ENCODE measurements around the gene KRTAP5-10. TPM values are rescaled to one million over a fixed set of nuclear protein-coding genes. Genes with fewer than 3 reads are reported as not detected.

KRTAP5-10 gene
- polyA plus RNA-seq, 1 of the 3 experiments (the other 2 are of a cell fraction), result not detected

DNA sequence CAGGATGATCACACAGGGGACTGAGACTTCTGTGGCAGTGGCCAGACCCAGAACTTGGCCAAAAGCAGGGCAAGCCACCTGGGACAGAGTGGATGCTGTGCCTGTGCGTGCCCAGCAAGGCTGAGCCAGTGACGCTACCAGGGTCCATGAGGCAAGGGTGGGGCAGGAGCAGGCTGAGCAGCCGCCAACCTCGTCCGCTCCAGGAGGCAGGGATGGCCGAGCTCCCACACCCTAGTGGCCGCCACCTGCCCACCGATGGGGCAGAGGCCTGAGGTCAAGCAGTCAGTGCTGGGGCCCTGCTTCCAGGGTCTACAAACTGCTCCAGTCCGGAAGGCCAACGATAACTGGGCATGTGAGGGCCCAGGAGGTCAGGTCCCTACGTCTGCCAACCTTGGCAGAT, 9.9 kb upstream of the KRTAP5-10 start:
- no peaks in the 10 kb centered on the region for H3K79me2 ChIP-seq (ENCODE audit: insufficient read depth)
- POLR2A ChIA-PET, result no interaction called here
- CTCF ChIA-PET, result interaction anchor here (2.1 kb wide), 1 partner anchor 25 kb away, joined by 9 read pairs; no protein-coding TSS in a partner anchor
- H3K9ac ChIP-seq, result no peak overlapping the region
- TF ChIP-seq, protein P1, sequence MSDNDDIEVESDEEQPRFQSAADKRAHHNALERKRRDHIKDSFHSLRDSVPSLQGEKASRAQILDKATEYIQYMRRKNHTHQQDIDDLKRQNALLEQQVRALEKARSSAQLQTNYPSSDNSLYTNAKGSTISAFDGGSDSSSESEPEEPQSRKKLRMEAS (IDR thresholded peaks at IDR 0.05; ENCODE audit: low read depth), result no peak
- TF ChIP-seq MEF2A (IDR thresholded peaks at IDR 0.05; ENCODE audit: borderline replicate concordance, low read depth) (no peak), NFIC (IDR thresholded peaks at IDR 0.05; ENCODE audit: borderline replicate concordance) (no peak), CHD2 (IDR thresholded peaks at IDR 0.05; ENCODE audit: low read length, partially characterized antibody) (no peak), SMC3 (IDR thresholded peaks at IDR 0.05; ENCODE audit: low read depth, low read length) (no peak)
- no peaks in the 10 kb centered on the region for H3K27me3 ChIP-seq (ENCODE audit: insufficient read depth)
- H3K27ac ChIP-seq (ENCODE audit: low read depth in 2 of 2, low read length in 1 of 2), result no peak overlapping the region
- no peaks in the 10 kb centered on the region for H3K9me2 ChIP-seq
- DNase-seq, result no peak
- H3F3A ChIP-seq (replicated peaks; ENCODE audit: insufficient read depth), result no peaks in the 10 kb centered on the region
- no peaks in the 10 kb centered on the region for H3K36me3 ChIP-seq (replicated peaks in 1 of 2; ENCODE audit: control insufficient read depth in 1 of 2, insufficient read depth in 2 of 2, low read length in 1 of 2)
- no peaks in the 10 kb centered on the region for H3K4me1 ChIP-seq (ENCODE audit: control insufficient read depth in 1 of 2, insufficient read depth in 2 of 2, low read depth in 1 of 2, low read length in 1 of 2)
- no peak overlapping the region for H2AFZ ChIP-seq (ENCODE audit: low read depth)
- H3K4me3 ChIP-seq (ENCODE audit: low read depth in 2 of 2, low read length in 1 of 2), result no peak overlapping the region
- H3K4me2 ChIP-seq, result no peak overlapping the region
- H4K20me1 ChIP-seq (ENCODE audit: insufficient read depth), result no peaks in the 10 kb centered on the region
- H3K9me3 ChIP-seq, result no peaks in the 10 kb centered on the region
- WGBS (ENCODE audit: low lambda C conversion rate), result 7% methylated on average over 3 of the region's 11 CpGs

DNA sequence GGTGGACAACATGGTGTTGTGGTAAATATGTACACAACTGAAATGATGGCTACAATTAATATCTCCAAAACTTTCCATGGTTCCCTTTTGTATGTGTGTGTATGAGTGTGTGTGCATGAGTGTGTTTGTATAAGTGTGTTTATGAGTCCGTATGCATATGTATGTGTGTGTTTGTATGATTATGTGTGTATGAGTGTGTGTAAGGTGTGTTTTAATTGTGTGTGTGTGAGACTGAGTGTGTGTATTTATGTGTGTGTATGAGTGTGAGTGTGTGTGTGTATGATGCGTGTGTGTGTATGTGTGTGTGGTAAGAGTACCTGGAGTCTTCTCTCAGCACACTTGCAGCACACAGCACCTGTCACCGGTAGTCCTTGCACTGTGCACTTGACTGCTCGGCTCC, 9.3 kb upstream of the KRTAP5-10 start:
- no peaks in the 10 kb centered on the region for H3K9me3 ChIP-seq
- no peaks in the 10 kb centered on the region for H3K9me2 ChIP-seq
- H3K4me2 ChIP-seq, result no peak overlapping the region
- no peaks in the 10 kb centered on the region for H3F3A ChIP-seq (replicated peaks; ENCODE audit: insufficient read depth)
- H3K79me2 ChIP-seq (ENCODE audit: insufficient read depth), result no peaks in the 10 kb centered on the region
- no peaks in the 10 kb centered on the region for H3K4me1 ChIP-seq (ENCODE audit: control insufficient read depth in 1 of 2, insufficient read depth in 2 of 2, low read depth in 1 of 2, low read length in 1 of 2)
- no peaks in the 10 kb centered on the region for H3K36me3 ChIP-seq (replicated peaks in 1 of 2; ENCODE audit: control insufficient read depth in 1 of 2, insufficient read depth in 2 of 2, low read length in 1 of 2)
- CTCF ChIA-PET, result interaction anchor here (1.0 to 2.1 kb wide), 2 partner anchors 13 to 24 kb away, joined by 3 to 9 read pairs; no protein-coding TSS in a partner anchor
- H3K9ac ChIP-seq, result no peak overlapping the region
- POLR2A ChIA-PET, result no interaction called here
- no peak for TF ChIP-seq RCOR1 (IDR thresholded peaks at IDR 0.05; ENCODE audit: low read length)
- TF ChIP-seq YY1 (IDR thresholded peaks at IDR 0.05; ENCODE audit: low read depth), result no peak
- TF ChIP-seq NRF1 (IDR thresholded peaks at IDR 0.05; ENCODE audit: low read depth, low read length), result no peak
- no peak for TF ChIP-seq EZH2phosphoT487 (IDR thresholded peaks at IDR 0.05; ENCODE audit: borderline replicate concordance, low read depth)
- no peak for TF ChIP-seq MEF2A (IDR thresholded peaks at IDR 0.05; ENCODE audit: borderline replicate concordance, low read depth)
- TF ChIP-seq EP300 (IDR thresholded peaks at IDR 0.05; ENCODE audit: borderline replicate concordance in 1 of 2, low read depth in 1 of 2, low read length in 1 of 2), result no peak
- TF ChIP-seq RXRA (IDR thresholded peaks at IDR 0.05; ENCODE audit: borderline replicate concordance, low read depth), result no peak
- TF ChIP-seq, protein P1 (IDR thresholded peaks at IDR 0.05; ENCODE audit: low read depth), result no peak
- no peak for TF ChIP-seq FOXJ3 (CRISPR knock-in tag; IDR thresholded peaks at IDR 0.05)
- TF ChIP-seq RAD21 (IDR thresholded peaks at IDR 0.05; ENCODE audit: low read length), result no peak
- TF ChIP-seq TAF1 (IDR thresholded peaks at IDR 0.05; ENCODE audit: borderline replicate concordance, low read depth, low read length), result no peak
- TF ChIP-seq, protein P2, sequence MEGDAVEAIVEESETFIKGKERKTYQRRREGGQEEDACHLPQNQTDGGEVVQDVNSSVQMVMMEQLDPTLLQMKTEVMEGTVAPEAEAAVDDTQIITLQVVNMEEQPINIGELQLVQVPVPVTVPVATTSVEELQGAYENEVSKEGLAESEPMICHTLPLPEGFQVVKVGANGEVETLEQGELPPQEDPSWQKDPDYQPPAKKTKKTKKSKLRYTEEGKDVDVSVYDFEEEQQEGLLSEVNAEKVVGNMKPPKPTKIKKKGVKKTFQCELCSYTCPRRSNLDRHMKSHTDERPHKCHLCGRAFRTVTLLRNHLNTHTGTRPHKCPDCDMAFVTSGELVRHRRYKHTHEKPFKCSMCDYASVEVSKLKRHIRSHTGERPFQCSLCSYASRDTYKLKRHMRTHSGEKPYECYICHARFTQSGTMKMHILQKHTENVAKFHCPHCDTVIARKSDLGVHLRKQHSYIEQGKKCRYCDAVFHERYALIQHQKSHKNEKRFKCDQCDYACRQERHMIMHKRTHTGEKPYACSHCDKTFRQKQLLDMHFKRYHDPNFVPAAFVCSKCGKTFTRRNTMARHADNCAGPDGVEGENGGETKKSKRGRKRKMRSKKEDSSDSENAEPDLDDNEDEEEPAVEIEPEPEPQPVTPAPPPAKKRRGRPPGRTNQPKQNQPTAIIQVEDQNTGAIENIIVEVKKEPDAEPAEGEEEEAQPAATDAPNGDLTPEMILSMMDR (IDR thresholded peaks at IDR 0.05), result no peak
- TF ChIP-seq, protein P3, sequence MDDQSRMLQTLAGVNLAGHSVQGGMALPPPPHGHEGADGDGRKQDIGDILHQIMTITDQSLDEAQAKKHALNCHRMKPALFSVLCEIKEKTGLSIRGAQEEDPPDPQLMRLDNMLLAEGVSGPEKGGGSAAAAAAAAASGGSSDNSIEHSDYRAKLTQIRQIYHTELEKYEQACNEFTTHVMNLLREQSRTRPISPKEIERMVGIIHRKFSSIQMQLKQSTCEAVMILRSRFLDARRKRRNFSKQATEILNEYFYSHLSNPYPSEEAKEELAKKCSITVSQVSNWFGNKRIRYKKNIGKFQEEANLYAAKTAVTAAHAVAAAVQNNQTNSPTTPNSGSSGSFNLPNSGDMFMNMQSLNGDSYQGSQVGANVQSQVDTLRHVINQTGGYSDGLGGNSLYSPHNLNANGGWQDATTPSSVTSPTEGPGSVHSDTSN (IDR thresholded peaks at IDR 0.05), result no peak
- TF ChIP-seq GATA2 (CRISPR knock-in tag; IDR thresholded peaks at IDR 0.05), result no peak
- TF ChIP-seq, protein P4, sequence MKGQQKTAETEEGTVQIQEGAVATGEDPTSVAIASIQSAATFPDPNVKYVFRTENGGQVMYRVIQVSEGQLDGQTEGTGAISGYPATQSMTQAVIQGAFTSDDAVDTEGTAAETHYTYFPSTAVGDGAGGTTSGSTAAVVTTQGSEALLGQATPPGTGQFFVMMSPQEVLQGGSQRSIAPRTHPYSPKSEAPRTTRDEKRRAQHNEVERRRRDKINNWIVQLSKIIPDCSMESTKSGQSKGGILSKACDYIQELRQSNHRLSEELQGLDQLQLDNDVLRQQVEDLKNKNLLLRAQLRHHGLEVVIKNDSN (IDR thresholded peaks at IDR 0.05; ENCODE audit: borderline replicate concordance, low read depth), result no peak
- TF ChIP-seq GABPA (IDR thresholded peaks at IDR 0.05; ENCODE audit: low read depth), result no peak
- TF ChIP-seq FOSL2 (IDR thresholded peaks at IDR 0.05; ENCODE audit: borderline replicate concordance, low read depth), result no peak
- TF ChIP-seq JUND (IDR thresholded peaks at IDR 0.05), result no peak
- no peak for TF ChIP-seq CHD2 (IDR thresholded peaks at IDR 0.05; ENCODE audit: low read length, partially characterized antibody)
- no peak for DNase-seq
- H3K4me3 ChIP-seq (ENCODE audit: low read depth in 2 of 2, low read length in 1 of 2), result no peak overlapping the region
- H3K27ac ChIP-seq (ENCODE audit: low read depth in 2 of 2, low read length in 1 of 2), result no peak overlapping the region
- no peaks in the 10 kb centered on the region for H3K27me3 ChIP-seq (ENCODE audit: insufficient read depth)
- no peaks in the 10 kb centered on the region for H4K20me1 ChIP-seq (ENCODE audit: insufficient read depth)
- no peak overlapping the region for H2AFZ ChIP-seq (ENCODE audit: low read depth)
- 45% methylated on average over 4 of the region's 4 CpGs for WGBS (ENCODE audit: low lambda C conversion rate)

Data from SK-N-SH (cell line).